GM12801 (cell line): Measurements from ENCODE around the gene RPL22L1.

Experiments
- CTCF ChIP-seq: IDR thresholded peaks from one replicate; pipeline ENCODE4 v1.5.1; 2011; ENCODE audit warnings: control low read depth; ENCODE audit not compliant: insufficient read length; ENCODE audit errors: extremely low read depth

Gene RPL22L1

GRCh38 chr3:170908235-170909116 is 38.5 kb upstream of the RPL22L1 start, which contains the start of gene EIF5A2:
Gene EIF5A2 (minus strand): TSS chr3:170908637. CDS start chr3:170907806, 831 bp downstream.
- no peak for TF ChIP-seq CTCF

GRCh38 chr3:170907637-170908234 is 37.7 kb upstream of the RPL22L1 start:
- TF ChIP-seq CTCF, result no peak

GRCh38 chr3:170905862-170906261 is 35.9 kb upstream of the RPL22L1 start:
- TF ChIP-seq CTCF, result no peak

- TF ChIP-seq CTCF, result no peak
Measured at GRCh38 chr3:170903123-170903522, 33.1 kb upstream of the RPL22L1 start.

- no peak for TF ChIP-seq CTCF
Measured at GRCh38 chr3:170899455-170899854, 29.5 kb upstream of the RPL22L1 start.

- TF ChIP-seq CTCF, result no peak
Measured at GRCh38 chr3:170897978-170898377, 28.0 kb upstream of the RPL22L1 start.

GRCh38 chr3:170896781-170897180 is 26.8 kb upstream of the RPL22L1 start:
- TF ChIP-seq CTCF, result no peak
